GM18498 (cell line): ENCODE measurements around the gene MTMR10.
A peak's percentile ranks its signal among the peaks of the same experiment; 100 is the strongest.

ENCODE experiments used
- ATAC-seq: cut with Tn5 transposase; IDR thresholded peaks from one replicate; pipeline ENCODE4 v1.9.1; 2021; ENCODE audit warnings: mild to moderate bottlenecking, moderate library complexity; ENCODE audit not compliant: unreplicated experiment

Gene MTMR10

DNA sequence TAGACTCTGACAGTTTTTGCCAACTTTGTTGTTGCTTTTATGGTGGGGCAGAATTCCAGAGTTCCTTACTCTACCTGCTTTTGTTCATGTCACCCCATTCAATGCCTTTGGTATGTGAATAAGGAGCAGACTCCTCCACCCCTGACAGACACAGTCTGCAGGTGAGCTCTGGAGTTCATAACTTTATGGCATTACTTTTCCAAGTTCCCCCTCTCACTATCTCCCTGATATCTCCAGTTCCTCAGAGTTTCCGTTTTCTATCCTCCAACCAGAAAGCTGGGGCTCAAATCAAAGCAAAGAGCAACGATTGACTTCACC is 23.1 kb upstream of the MTMR10 start:
- no peak for ATAC-seq

DNA sequence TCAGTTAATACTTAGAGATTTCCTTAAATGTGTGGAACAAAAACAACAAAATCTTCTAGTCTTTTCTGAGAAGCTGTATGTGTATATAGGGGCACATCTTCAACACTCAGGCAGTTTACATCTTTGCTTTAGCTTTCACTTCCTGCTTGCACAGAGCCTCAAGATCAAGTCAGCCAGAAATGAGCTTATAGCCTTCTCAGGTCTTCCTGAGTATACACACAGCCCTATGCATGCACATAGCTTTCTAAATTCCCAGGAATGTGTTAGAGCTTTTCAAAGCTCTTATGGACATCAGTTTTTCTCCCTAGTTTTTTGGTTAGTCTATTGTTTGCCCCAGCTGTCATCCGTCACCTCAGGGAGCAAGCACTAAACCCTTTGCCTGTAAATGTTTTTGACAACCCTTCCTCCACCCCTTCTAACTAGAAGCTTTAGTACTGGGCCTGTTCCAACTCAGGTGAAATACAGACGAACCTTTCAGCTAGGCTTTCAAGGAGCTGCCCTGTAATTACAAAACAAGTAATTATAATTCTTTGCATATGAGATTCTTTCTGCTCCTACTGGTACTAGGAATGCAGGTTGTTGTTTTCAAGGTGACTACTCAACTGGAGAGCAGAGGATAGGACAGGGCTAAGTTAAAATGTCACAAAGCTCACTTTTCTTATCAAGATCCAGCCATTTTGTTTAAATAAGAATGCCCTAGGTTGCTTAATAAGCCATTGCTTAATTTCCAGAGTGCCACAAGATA is 22.6 kb upstream of the MTMR10 start:
- ATAC-seq: peak; percentile 88

GRCh38 chr15:31012455-31012854 is 21.0 kb upstream of the MTMR10 start:
- no peak for ATAC-seq

DNA sequence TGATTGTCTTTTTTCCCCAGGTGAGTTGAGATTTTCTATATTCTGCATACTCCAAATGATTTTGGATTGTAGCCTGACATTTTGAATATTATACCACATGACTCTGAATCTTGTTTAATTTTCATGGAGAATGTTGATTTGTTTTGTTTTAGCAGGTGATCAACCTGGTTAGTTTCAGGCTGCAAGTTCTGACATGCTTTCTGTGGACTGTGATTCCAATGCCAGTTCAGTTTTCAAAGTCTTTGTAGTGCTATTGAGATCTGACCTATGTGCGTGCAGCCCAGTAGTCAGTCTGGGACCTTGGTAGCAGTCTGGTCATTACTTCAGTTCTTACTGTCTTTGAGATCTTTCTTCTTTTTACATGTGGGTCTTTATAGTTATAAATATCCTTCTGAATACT is 18.6 kb upstream of the MTMR10 start:
- ATAC-seq: no peak

GRCh38 chr15:31005660-31006059 is 14.2 kb upstream of the MTMR10 start:
- ATAC-seq: no peak

- peak; percentile 94 for ATAC-seq
These were observed 12.8 kb upstream of the MTMR10 start for GRCh38 chr15:31004220-31004733.

DNA sequence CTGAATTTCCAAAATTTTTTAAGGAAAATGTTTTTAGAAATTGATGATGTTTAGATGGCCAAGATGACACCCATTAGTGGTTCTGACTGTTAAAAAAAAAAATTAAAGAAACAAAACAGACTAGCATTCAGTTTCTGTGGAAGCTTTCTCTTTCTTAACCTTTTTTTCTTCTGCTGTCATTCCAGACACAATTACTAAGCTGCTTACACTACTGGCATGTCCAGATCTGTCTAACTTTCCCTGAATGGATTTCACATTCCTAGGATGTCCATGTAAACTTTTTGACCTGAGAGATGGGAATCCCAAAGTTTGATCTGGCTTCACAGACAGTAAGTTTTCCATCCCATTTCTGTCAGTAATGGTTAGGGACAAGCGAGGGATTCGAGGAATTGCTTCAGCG is 10.3 kb upstream of the MTMR10 start:
- no peak for ATAC-seq

GRCh38 chr15:30999729-31000128 is 8.3 kb upstream of the MTMR10 start:
- ATAC-seq: no peak

DNA sequence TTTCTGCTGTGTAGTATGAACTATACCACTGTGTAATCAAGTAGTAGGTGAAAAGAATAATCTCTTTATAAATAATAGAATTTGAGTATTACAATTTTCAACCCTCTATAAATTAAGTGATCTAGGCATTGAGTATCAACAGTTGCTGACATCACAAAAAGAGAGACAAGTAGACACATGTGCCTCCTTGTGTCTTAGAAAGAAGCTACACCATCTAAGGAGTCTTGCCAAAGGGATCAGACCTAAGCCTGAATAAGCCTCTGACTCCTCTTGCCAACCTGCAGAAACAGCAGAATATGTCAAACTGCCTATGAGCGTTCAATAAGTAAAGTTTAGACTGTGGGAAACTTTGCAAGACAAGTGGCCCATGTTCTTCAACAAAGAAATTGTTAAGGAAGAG is 5.8 kb upstream of the MTMR10 start:
- ATAC-seq: no peak

GRCh38 chr15:30992249-30992864 is 929 bp upstream of the MTMR10 start:
- no peak for ATAC-seq

- ATAC-seq: peak; percentile 11
These were observed 778 bp downstream of the MTMR10 start for GRCh38 chr15:30990446-30991254.

GRCh38 chr15:30990036-30990435 is 1.4 kb downstream of the MTMR10 start:
- ATAC-seq: no peak

DNA sequence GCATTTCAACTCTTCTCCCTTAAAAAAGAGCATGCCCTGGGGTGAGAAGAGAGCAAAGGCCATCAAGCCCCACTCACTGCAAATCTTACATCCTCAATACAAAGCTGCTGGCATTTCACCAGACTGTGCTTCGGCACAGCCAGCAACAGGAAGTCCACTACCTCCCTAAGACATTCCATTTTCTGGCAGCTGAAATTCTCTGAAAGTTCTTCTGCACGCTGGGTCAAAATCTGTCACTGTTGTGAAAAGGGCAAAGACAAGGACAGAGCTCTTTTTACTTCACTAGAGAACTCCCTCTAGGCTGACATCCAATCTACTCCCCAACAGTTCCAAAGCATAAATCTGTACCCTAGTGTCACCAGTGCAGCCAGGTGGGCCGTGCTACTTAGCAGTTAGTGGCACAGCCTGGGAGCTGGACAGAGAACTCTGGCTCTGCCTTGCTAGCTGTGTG is 6.3 kb downstream of the MTMR10 start:
- peak; percentile 37 for ATAC-seq

GRCh38 chr15:30984542-30984941 is 6.9 kb downstream of the MTMR10 start:
- ATAC-seq: peak; percentile 50

DNA sequence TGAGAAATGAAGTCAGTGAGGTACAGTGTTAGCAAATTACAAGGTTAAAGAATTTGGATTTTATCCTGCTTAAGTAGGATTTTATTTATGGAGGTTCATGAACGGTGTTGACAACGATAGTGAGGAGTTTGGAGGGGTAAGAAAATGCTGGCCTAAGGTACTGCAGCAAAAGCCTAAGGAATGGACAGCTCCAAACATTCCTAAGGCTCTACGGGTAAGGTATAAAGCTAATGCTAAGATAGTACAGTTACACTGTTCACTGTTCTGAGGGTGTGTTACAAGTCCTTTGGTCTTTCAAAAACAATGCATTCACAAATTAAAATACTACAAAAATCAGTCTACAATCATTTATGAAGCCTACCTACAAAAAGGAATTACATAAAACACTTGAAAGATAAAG is 7.3 kb downstream of the MTMR10 start:
- ATAC-seq: no peak

DNA sequence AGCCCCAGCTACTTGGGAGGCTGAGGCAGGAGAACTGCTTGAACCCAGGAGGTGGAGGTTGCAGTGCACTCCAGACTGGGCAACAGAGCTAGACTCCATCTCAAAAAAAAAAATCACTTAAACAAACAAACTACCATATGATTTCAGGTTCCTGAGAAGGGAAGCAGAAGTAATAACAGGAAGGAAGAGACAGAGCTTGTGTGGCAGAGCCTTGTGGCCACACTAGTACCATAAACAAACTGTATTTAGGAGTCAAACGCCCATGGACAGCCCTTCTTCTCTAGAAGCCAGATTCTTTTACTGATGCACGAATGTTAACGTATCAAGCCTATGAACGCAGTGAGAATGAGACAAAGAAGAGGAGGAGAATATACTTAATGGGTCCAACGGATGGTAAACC is 12.0 kb downstream of the MTMR10 start:
- ATAC-seq: no peak

GRCh38 chr15:30978328-30978727 is 13.1 kb downstream of the MTMR10 start:
- ATAC-seq: no peak

- no peak for ATAC-seq
These were observed 17.3 kb downstream of the MTMR10 start for GRCh38 chr15:30974112-30974511.

DNA sequence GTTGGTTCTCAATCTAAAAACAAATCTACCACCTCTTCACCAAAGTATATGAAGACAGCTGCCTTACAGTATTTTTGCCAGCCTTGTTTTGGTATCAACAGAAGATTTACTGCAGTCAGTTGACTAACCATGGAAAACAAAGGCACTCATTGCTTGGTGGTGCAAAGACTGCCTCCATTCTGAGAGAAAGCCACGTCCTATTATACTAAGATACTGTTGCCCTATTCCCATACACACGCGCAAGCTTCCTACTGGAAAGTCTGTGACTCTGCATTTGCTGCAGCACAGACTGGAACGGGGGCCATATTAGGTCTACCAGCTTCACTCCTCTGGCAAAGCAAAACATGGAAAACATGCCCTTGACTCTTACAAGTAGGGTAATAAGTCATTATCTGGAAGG is 18.0 kb downstream of the MTMR10 start:
- ATAC-seq: no peak

DNA sequence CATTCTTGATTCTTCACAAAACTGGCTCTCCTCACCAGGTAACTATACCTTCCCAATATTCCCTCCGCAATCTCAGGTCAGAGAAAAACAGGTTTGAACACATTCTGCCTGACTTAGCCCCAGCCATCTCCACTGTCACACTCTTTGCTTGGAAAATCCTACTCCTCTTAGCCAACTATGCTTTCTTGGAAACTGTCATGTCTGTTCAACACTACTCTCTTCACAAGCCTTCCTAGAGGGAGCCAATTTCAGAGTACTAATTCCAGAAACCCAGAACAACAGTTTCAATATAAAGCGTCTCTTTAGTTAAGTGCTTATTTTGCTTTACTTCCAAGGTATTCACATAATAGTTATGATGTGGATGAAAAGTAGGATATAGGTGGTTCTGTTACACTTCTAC is 21.7 kb downstream of the MTMR10 start:
- ATAC-seq: no peak

- no peak for ATAC-seq
These were observed 27.7 kb downstream of the MTMR10 start for GRCh38 chr15:30963681-30964080.

DNA sequence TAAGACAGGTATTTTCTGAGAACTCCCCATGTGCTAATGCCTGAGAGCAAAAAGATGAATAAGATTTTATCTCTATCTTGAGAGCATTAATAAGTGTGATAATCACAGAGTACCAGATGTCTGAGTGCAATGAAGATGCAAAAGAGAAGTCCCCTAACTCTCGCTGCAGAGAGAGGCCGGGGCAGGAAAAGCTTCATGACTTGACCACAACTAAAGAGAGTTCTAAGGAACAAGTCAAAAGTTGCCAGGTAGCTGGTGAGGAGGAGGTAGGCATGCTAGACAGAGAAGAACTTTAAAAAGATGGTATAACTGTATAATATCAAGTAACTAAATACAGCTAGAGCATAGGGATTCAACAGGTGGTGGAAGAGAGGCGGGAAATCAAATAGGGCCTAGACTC is 28.8 kb downstream of the MTMR10 start:
- ATAC-seq: no peak
